Inflammatory macrophage treated with lipopolysaccharide for 4 hours (primary cell): Measurements from ENCODE around the gene ENPP6.
A peak's percentile ranks its signal among the peaks of the same experiment; 100 is the strongest.

Experiments
- DNase-seq: peaks from one replicate; pipeline ENCODE4 v3.0.0-alpha.2; 2020

The ENPP6 gene

GRCh38 chr4:184046148-184046547, 171.5 kb downstream of the ENPP6 start:
- no peak for DNase-seq

- DNase-seq: no peak
Measured at GRCh38 chr4:184041156-184041555, 176.5 kb downstream of the ENPP6 start.

- DNase-seq: peak; percentile 22
Measured at GRCh38 chr4:184039963-184040383, 177.7 kb downstream of the ENPP6 start.
